Stomach (tissue), 9 donors: ENCODE data around the gene AMPH. TPM values are rescaled to one million over a fixed set of nuclear protein-coding genes. Genes with fewer than 3 reads are reported as not detected.

Experiments
- DNase-seq, 2 donors: peaks; one replicate each; pipeline versions ENCODE4 v3.0.0 to v3.0.0-alpha.2; 2013 to 2019
- H3K27ac ChIP-seq, 5 donors: fragments of 200-600 bp in 4 of 5; sonication (generic) in 4 of 5; one replicate each; pipeline ENCODE4 v1.5.1; 2013 to 2019; ENCODE audit warnings: mild to moderate bottlenecking in 1 of 5, moderate library complexity in 1 of 5
- H3K27me3 ChIP-seq, 3 donors: fragments of 200-600 bp; sonication (generic); one replicate each; pipeline ENCODE4 v1.5.1; 2017 to 2019; ENCODE audit warnings: mixed run types in 1 of 3
- H3K36me3 ChIP-seq, 4 donors: fragments of 200-600 bp; sonication (generic); 1 replicate in 3 of 4; 2 replicates in 1 of 4; pipeline ENCODE4 v1.5.1; 2016 to 2019
- H3K4me1 ChIP-seq, 4 donors: fragments of 200-600 bp; sonication (generic); one replicate each; pipeline ENCODE4 v1.5.1; 2016 to 2019
- H3K4me3 ChIP-seq, 4 donors: fragments of 200-600 bp; sonication (generic) in 3 of 4; one replicate each; pipeline ENCODE4 v1.5.1; 2016 to 2019; ENCODE audit warnings: mild to moderate bottlenecking in 1 of 4
- H3K9me3 ChIP-seq, 4 donors: fragments of 200-600 bp; sonication (generic); one replicate each; pipeline ENCODE4 v1.5.1; 2016 to 2019
- EP300 ChIP-seq: sonication (generic); formaldehyde crosslinking; IDR thresholded peaks from one replicate; pipeline ENCODE4 v1.6.1; 2017; ENCODE audit warnings: antibody characterized with exemption
- POLR2A ChIP-seq, 4 donors: fragments of 450-650 bp; IDR thresholded peaks; one replicate each; pipeline ENCODE4 v1.6.1; 2016; ENCODE audit warnings: antibody characterized with exemption in 4 of 4, control low read depth in 2 of 4, mild to moderate bottlenecking in 1 of 4, moderate library complexity in 1 of 4
- POLR2AphosphoS5 ChIP-seq, 3 donors: sonication (generic); formaldehyde crosslinking; IDR thresholded peaks; one replicate each; pipeline ENCODE4 v1.6.1; 2016; ENCODE audit warnings: antibody characterized with exemption in 3 of 3
- WGBS, 5 donors: extraction: QIAGEN DNeasy Blood & Tissue Kit in 3 of 5; methylation state at CpG; one replicate each; pipeline versions ENCODE4 v1.1.5 to v1.1.7; 2013 to 2018; 5-methylcytosine and 5-hydroxymethylcytosine counted together
- intact Hi-C: fragments of 100-400 bp; cut with DNase I; formaldehyde crosslinking; loops from one replicate; pipeline ENCODE4 v1.15.1; 2023; ENCODE audit warnings: low total_unique reads
- polyA plus RNA-seq, 3 donors: library from polyadenylated mRNA; stranded (reverse); fragments of 200-250 nt; gene quantifications; one replicate each; pipeline ENCODE4 v1.2.3, GENCODE V29; 2013
- total RNA-seq, 5 donors: library from RNA; depleted of rRNA; stranded (reverse); fragments of >200 nt; gene quantifications; one replicate each; pipeline versions ENCODE4 v1.1.0 to v1.2.3, GENCODE V29; 2014 to 2016
- TF ChIP-seq, protein P1 (sequence below), 7 experiments: fragments of 450-650 bp in 4 of 7; fragments of 200-600 bp in 3 of 7; sonication (generic) in 3 of 7; IDR thresholded peaks; one replicate each; pipeline ENCODE4 v1.5.1; 2016 to 2019; ENCODE audit warnings: antibody characterized with exemption in 7 of 7, control low read depth in 2 of 7, mild to moderate bottlenecking in 1 of 7
- donor health status: healthy with polysubstance abuse.
- donor health status: Bipolar disorder and iron deficiency.
- donor health status: healthy.

The AMPH gene
- total and polyA plus RNA-seq, 8 donors: 0.80 to 13.0 (median 4.6) TPM; not detected in 1

DNA sequence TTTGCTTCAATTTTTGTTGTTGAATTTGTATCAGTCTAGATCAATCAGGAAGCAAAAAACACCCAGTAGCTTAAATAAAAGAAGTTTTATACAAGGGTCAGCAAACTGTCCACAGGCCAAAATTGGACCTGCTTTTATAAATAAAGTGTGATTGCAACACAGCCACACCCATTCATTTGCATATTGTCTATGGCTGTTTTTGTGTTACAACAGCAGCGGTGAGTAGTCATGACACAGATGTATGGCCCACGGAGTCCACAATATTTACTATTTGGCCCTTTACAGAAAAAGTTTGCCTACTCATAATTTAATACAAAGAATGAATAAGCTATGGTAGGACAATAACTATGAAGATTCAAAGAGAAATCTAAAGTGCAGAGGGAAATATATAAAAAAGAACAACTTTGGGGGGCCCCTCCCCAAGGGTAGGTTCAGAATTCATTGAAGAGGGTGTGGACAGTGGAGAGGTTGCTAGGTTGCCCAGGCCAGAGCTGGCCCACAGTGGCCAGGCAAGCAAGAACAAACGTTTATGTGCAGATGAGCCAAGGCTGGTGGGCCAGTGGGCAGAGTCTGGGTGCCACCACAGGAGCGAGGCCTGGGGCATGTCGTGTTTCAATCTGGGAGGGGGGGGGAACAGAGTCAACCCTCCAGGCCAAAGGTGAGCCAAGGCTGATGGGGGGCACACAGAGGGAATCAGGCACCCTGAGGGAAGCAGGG is 47.0 kb upstream of the AMPH start:
- no peak overlapping the region for H3K27ac ChIP-seq
- no peak overlapping the region for H3K4me3 ChIP-seq
- WGBS, 5 donors: 70 to 88% (median 85%) methylated on average over 5 of the region's 5 CpGs
- peaks cover 0 to 5% (median 0%) of the 10 kb centered on the region in 4 donors for H3K4me1 ChIP-seq
- intact Hi-C loops: no loop called here
- H3K36me3 ChIP-seq: no peaks in the 10 kb centered on the region
- H3K27me3 ChIP-seq: no peaks in the 10 kb centered on the region
- H3K9me3 ChIP-seq: no peaks in the 10 kb centered on the region
- no peak for DNase-seq
- TF ChIP-seq EP300 (no peak), POLR2A (IDR thresholded peaks at IDR 0.05) (no peak), POLR2AphosphoS5 (IDR thresholded peaks at IDR 0.05) (no peak)
- TF ChIP-seq, protein P1, sequence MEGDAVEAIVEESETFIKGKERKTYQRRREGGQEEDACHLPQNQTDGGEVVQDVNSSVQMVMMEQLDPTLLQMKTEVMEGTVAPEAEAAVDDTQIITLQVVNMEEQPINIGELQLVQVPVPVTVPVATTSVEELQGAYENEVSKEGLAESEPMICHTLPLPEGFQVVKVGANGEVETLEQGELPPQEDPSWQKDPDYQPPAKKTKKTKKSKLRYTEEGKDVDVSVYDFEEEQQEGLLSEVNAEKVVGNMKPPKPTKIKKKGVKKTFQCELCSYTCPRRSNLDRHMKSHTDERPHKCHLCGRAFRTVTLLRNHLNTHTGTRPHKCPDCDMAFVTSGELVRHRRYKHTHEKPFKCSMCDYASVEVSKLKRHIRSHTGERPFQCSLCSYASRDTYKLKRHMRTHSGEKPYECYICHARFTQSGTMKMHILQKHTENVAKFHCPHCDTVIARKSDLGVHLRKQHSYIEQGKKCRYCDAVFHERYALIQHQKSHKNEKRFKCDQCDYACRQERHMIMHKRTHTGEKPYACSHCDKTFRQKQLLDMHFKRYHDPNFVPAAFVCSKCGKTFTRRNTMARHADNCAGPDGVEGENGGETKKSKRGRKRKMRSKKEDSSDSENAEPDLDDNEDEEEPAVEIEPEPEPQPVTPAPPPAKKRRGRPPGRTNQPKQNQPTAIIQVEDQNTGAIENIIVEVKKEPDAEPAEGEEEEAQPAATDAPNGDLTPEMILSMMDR (IDR thresholded peaks at IDR 0.05): no peak

DNA sequence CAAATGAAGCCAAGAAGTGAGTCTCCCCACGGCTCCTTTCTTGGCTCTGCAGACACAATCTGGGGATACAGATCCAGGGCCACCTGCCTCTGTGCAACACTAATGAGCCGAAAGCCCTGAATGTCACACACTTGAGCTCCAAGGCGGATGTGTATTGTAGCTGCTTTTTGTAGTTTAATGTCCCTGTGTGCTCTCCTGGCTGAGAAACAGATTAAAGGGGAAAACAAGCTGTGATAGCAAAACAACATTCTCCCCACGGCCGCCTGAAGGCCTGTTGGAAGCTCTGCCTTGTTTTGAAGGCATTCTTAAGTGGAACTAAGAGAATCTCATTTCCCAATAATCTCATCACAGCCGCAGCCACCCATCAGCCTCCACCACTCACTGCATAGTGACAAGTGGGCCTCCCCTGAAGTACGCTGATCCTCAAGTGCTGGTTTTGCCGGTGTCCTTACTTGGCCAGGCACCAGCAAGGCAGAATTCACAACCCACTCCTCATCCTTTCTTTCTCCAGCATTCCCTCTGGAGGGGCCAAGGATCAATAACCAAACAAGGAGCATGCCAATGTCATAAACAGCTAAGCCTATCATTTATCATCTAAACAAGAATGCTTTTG is 44.4 kb upstream of the AMPH start:
- no peak overlapping the region for H3K4me3 ChIP-seq
- intact Hi-C loops: no loop called here
- H3K9me3 ChIP-seq: no peaks in the 10 kb centered on the region
- DNase-seq: no peak
- 41 to 53% (median 44%) methylated on average over 8 of the region's 8 CpGs for WGBS, 5 donors
- no peak overlapping the region for H3K27ac ChIP-seq
- H3K27me3 ChIP-seq: no peaks in the 10 kb centered on the region
- H3K36me3 ChIP-seq: no peaks in the 10 kb centered on the region
- TF ChIP-seq EP300 (no peak), POLR2AphosphoS5 (IDR thresholded peaks at IDR 0.05) (no peak), POLR2A (IDR thresholded peaks at IDR 0.05) (no peak)
- TF ChIP-seq, protein P1 (IDR thresholded peaks at IDR 0.05): no peak
- no peaks in the 10 kb centered on the region for H3K4me1 ChIP-seq

- DNase-seq: no peak
- Histone ChIP-seq H3K27me3 (no peaks in the 10 kb centered on the region), H3K4me1 (no peaks in the 10 kb centered on the region), H3K36me3 (no peaks in the 10 kb centered on the region), H3K4me3 (no peak overlapping the region), H3K9me3 (no peaks in the 10 kb centered on the region), H3K27ac (peak overlapping the region in 2 of 5 donors; percentile 64 to 67)
- 45 to 70% (median 47%) methylated on average over 1 of the region's 1 CpG for WGBS, 5 donors
- intact Hi-C loops: no loop called here
- TF ChIP-seq POLR2A (IDR thresholded peaks at IDR 0.05): no peak
- TF ChIP-seq EP300: no peak
- TF ChIP-seq, protein P1 (IDR thresholded peaks at IDR 0.05): no peak
- no peak for TF ChIP-seq POLR2AphosphoS5 (IDR thresholded peaks at IDR 0.05)
These were observed 43.3 kb upstream of the AMPH start for GRCh38 chr7:38674513-38674912.

DNA sequence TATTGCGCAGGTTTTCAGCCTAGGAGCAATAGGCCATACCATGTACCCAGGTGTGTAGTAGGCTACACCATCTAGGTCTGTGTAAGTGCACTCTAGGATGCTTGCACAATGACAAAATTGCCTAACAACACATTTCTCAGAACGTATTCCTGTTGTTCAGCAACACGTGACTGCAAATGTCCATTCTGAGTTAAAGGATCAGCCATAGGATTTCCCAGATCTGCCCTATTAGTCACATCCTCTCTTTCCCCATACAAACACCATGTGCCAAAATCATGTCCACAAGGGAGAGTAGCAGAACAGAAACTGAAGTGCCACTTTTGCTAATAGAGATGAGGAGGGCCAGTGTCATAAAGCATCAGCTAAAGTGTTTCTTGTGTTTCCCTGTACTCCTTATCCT is 42.6 kb upstream of the AMPH start:
- Histone ChIP-seq H3K27ac (peak overlapping the region in 2 of 5 donors; percentile 64 to 67), H3K27me3 (no peaks in the 10 kb centered on the region), H3K4me3 (no peak overlapping the region), H3K36me3 (no peaks in the 10 kb centered on the region), H3K9me3 (no peaks in the 10 kb centered on the region), H3K4me1 (no peaks in the 10 kb centered on the region)
- intact Hi-C loops: no loop called here
- WGBS, 5 donors: 63 to 81% (median 73%) methylated on average over 3 of the region's 3 CpGs
- DNase-seq: no peak
- TF ChIP-seq, protein P1 (IDR thresholded peaks at IDR 0.05): no peak
- TF ChIP-seq POLR2AphosphoS5 (IDR thresholded peaks at IDR 0.05) (peak in 1 of 3 donors; percentile 8), EP300 (no peak)
